Measurements from ENCODE around the gene ZDHHC11.
"Not testable (repeated sequence)": the region's sequence is repeated elsewhere in the genome, so short reads cannot be mapped to it uniquely, and the experiment has no call there.

Gene ZDHHC11

GRCh38 chr5:880816-881550, 30.2 kb upstream of the ZDHHC11 start:
- in situ Hi-C loops (cut with HindIII; ENCODE audit: low sequenced_read_pairs), result no loop called here

- in situ Hi-C loops (cut with HindIII; ENCODE audit: low sequenced_read_pairs), result not testable (repeated sequence)
Observed at GRCh38 chr5:878677-879076, 27.9 kb upstream of the ZDHHC11 start.

- in situ Hi-C loops (cut with HindIII; ENCODE audit: low sequenced_read_pairs), result no loop called here
Observed at GRCh38 chr5:878125-878524, 27.3 kb upstream of the ZDHHC11 start.

GRCh38 chr5:876398-877365, 25.9 kb upstream of the ZDHHC11 start:
- in situ Hi-C loops (cut with HindIII; ENCODE audit: low sequenced_read_pairs), result no loop called here

- in situ Hi-C loops (cut with HindIII; ENCODE audit: low sequenced_read_pairs), result no loop called here
Observed at GRCh38 chr5:875931-876330, 25.1 kb upstream of the ZDHHC11 start.

- in situ Hi-C loops (cut with HindIII; ENCODE audit: low sequenced_read_pairs), result loop anchor here (5.0 kb wide), 1 partner anchor 44 kb away; no protein-coding TSS in a partner anchor
Observed at GRCh38 chr5:873328-873727, 22.5 kb upstream of the ZDHHC11 start.

- in situ Hi-C loops (cut with HindIII; ENCODE audit: low sequenced_read_pairs), result loop anchor here (5.0 kb wide), 1 partner anchor 45 kb away; no protein-coding TSS in a partner anchor
Observed at GRCh38 chr5:872301-872700, 21.5 kb upstream of the ZDHHC11 start.

GRCh38 chr5:871596-872298, 21.0 kb upstream of the ZDHHC11 start:
- in situ Hi-C loops (cut with HindIII; ENCODE audit: low sequenced_read_pairs), result loop anchor here (5.0 kb wide), 1 partner anchor 46 kb away; no protein-coding TSS in a partner anchor

GRCh38 chr5:870956-871355, 20.2 kb upstream of the ZDHHC11 start:
- in situ Hi-C loops (cut with HindIII; ENCODE audit: low sequenced_read_pairs), result loop anchor here (5.0 kb wide), 1 partner anchor 46 kb away; no protein-coding TSS in a partner anchor

GRCh38 chr5:868428-869135, 17.8 kb upstream of the ZDHHC11 start:
- in situ Hi-C loops (cut with HindIII; ENCODE audit: low sequenced_read_pairs), result no loop called here

- in situ Hi-C loops (cut with HindIII; ENCODE audit: low sequenced_read_pairs), result no loop called here
Observed at GRCh38 chr5:867300-867870, 16.6 kb upstream of the ZDHHC11 start.

- in situ Hi-C loops (cut with HindIII; ENCODE audit: low sequenced_read_pairs), result no loop called here
Observed at GRCh38 chr5:865771-866170, 15.0 kb upstream of the ZDHHC11 start.

- in situ Hi-C loops (cut with HindIII; ENCODE audit: low sequenced_read_pairs), result no loop called here
Observed at GRCh38 chr5:865168-865521, 14.4 kb upstream of the ZDHHC11 start.

GRCh38 chr5:864492-865167, 13.8 kb upstream of the ZDHHC11 start:
- in situ Hi-C loops (cut with HindIII; ENCODE audit: low sequenced_read_pairs), result no loop called here

- in situ Hi-C loops (cut with HindIII; ENCODE audit: low sequenced_read_pairs), result no loop called here
Observed at GRCh38 chr5:863244-863805, 12.5 kb upstream of the ZDHHC11 start.

- in situ Hi-C loops (cut with HindIII; ENCODE audit: low sequenced_read_pairs), result no loop called here
Observed at GRCh38 chr5:862367-863243, 11.8 kb upstream of the ZDHHC11 start.

- in situ Hi-C loops (cut with HindIII; ENCODE audit: low sequenced_read_pairs), result no loop called here
Observed at GRCh38 chr5:861442-862366, 10.9 kb upstream of the ZDHHC11 start.
